WERI-Rb-1 (cell line): ENCODE results near the gene GPC5.
A peak's percentile ranks its signal among the peaks of the same experiment; 100 is the strongest.

Experiments used
- DNase-seq: peaks from one replicate; pipeline ENCODE4 v3.0.0-alpha.2; 2020
- H3K27ac ChIP-seq: fragments of 250-450 bp; sonication (Bioruptor Pico); 2 replicates; pipeline ENCODE4 v1.5.1; 2020; ENCODE audit warnings: mild to moderate bottlenecking, moderate library complexity
- H3K27me3 ChIP-seq: fragments of 250-450 bp; sonication (Bioruptor Pico); 2 replicates; pipeline ENCODE4 v1.5.1; 2021; ENCODE audit warnings: mild to moderate bottlenecking, low read depth, moderate library complexity; ENCODE audit not compliant: insufficient read depth, severe bottlenecking
- H3K36me3 ChIP-seq: fragments of 250-450 bp; sonication (Bioruptor Pico); 2 replicates; pipeline ENCODE4 v1.5.1; 2020; ENCODE audit warnings: mild to moderate bottlenecking, moderate library complexity
- H3K4me3 ChIP-seq: 2 replicates; pipeline ENCODE4 v1.5.1; 2011; ENCODE audit warnings: low read depth, mild to moderate bottlenecking, control low read depth, low read length
- H3K9me3 ChIP-seq: fragments of 250-450 bp; sonication (Bioruptor Pico); 2 replicates; pipeline ENCODE4 v1.5.1; 2021; ENCODE audit warnings: mild to moderate bottlenecking, moderate library complexity; ENCODE audit not compliant: severe bottlenecking
- TF ChIP-seq, protein P1 (sequence below): IDR thresholded peaks from 2 replicates; pipeline ENCODE4 v1.5.1; 2011; ENCODE audit warnings: low read depth, mild to moderate bottlenecking, control low read depth, inconsistent platforms, low read length

Gene GPC5

GRCh38 chr13:91817250-91817649 lies 418.8 kb downstream of the GPC5 start:
- TF ChIP-seq, protein P1, sequence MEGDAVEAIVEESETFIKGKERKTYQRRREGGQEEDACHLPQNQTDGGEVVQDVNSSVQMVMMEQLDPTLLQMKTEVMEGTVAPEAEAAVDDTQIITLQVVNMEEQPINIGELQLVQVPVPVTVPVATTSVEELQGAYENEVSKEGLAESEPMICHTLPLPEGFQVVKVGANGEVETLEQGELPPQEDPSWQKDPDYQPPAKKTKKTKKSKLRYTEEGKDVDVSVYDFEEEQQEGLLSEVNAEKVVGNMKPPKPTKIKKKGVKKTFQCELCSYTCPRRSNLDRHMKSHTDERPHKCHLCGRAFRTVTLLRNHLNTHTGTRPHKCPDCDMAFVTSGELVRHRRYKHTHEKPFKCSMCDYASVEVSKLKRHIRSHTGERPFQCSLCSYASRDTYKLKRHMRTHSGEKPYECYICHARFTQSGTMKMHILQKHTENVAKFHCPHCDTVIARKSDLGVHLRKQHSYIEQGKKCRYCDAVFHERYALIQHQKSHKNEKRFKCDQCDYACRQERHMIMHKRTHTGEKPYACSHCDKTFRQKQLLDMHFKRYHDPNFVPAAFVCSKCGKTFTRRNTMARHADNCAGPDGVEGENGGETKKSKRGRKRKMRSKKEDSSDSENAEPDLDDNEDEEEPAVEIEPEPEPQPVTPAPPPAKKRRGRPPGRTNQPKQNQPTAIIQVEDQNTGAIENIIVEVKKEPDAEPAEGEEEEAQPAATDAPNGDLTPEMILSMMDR, result peak; percentile 46; the same call in 1 of the 2 replicates
- Histone ChIP-seq H3K36me3 (no peaks in the 10 kb centered on the region), H3K4me3 (no peak overlapping the region), H3K27ac (no peak overlapping the region), H3K27me3 (no peaks in the 10 kb centered on the region), H3K9me3 (no peaks in the 10 kb centered on the region)
- DNase-seq, result peak; percentile 36

DNA sequence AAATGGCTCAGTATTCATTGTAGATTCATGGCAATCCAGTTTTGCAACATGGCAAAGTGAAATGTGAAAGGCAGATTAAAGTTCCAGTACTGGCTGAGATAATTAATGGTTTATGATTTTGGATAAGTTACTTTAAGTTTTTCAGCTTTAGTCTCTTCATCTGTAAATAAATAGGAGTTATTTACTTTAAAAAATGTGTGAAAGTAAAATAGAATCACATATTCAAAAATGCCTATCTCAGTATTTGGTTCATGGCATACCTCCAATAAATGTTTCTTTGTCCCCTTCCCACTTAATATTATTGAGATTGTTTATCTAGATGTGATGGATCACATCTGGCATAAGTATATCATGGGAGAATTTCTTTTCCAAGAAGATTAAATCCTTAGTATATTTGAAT lies 426.0 kb downstream of the GPC5 start:
- Histone ChIP-seq H3K36me3 (no peaks in the 10 kb centered on the region), H3K9me3 (peaks cover 4% of the 10 kb centered on the region), H3K27me3 (no peaks in the 10 kb centered on the region), H3K4me3 (no peak overlapping the region), H3K27ac (no peak overlapping the region)
- DNase-seq, result no peak
- TF ChIP-seq, protein P1, result no peak

DNA sequence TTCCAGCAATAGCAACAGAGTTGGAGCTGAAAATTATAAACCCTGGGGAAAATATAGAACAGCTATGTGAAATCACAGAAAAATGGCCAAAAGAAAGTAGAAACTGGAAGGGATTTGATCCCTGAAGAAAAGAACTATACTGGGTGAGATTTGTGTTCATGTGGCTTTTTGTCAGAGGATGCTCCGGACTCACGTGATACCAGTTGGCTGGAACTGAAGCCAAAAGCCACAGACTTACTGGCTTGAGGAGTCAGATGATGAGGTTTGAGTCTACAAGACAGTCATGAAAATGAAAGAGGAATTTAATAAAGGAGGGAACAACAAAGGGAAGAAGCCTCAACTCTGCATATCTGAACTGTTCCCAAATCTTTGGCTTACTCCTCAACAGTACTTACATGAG lies 427.1 kb downstream of the GPC5 start:
- TF ChIP-seq, protein P1, result no peak
- Histone ChIP-seq H3K27ac (no peak overlapping the region), H3K4me3 (no peak overlapping the region), H3K27me3 (no peaks in the 10 kb centered on the region), H3K9me3 (peaks cover 4% of the 10 kb centered on the region), H3K36me3 (no peaks in the 10 kb centered on the region)
- DNase-seq, result no peak

GRCh38 chr13:91836553-91836952 lies 438.1 kb downstream of the GPC5 start:
- no peaks in the 10 kb centered on the region for H3K36me3 ChIP-seq
- DNase-seq, result no peak
- no peak overlapping the region for H3K4me3 ChIP-seq
- peaks cover 14% of the 10 kb centered on the region for H3K9me3 ChIP-seq
- no peaks in the 10 kb centered on the region for H3K27me3 ChIP-seq
- TF ChIP-seq, protein P1, result no peak
- H3K27ac ChIP-seq, result no peak overlapping the region

DNA sequence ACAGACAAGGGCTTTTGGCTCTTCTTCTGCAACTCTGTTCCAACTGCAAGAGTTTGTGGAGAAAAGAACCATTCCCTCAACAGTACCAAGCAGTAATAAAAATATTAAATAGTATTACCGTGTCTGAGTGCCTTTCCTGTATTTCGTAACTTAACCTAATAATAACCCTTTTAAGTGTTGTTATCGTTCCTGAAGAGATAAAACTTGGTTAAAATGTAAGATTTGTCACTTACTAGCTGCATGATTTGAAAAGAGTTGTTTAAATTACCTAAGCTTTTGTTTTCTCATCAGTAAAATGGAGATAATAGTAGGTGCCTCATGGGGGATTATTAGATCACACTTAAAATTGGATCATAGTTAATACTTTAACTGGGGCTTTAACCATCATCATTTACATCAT lies 447.2 kb downstream of the GPC5 start:
- no peak for DNase-seq
- no peak overlapping the region for H3K4me3 ChIP-seq
- no peaks in the 10 kb centered on the region for H3K27me3 ChIP-seq
- H3K36me3 ChIP-seq, result no peaks in the 10 kb centered on the region
- no peaks in the 10 kb centered on the region for H3K9me3 ChIP-seq
- TF ChIP-seq, protein P1, result no peak
- no peak overlapping the region for H3K27ac ChIP-seq

DNA sequence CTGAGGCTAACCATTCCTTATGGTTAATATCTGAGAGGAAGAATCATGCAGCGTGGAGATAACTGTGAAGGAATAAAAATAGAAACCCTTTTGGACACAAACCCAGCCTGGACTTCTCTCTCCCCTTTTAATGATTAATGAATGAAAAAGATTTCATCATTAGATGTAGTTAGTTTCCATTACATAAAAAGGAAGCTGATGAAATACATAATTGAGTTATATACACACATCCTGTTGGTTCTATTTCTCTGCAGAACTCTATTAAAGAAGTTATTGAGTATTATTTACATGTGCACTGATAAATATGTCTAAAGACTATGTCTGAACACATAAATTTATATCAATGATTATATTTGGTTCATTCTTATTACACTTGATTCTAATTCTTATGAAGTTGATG lies 465.3 kb downstream of the GPC5 start:
- Histone ChIP-seq H3K4me3 (no peak overlapping the region), H3K27me3 (no peaks in the 10 kb centered on the region), H3K36me3 (no peaks in the 10 kb centered on the region), H3K27ac (no peak overlapping the region), H3K9me3 (no peaks in the 10 kb centered on the region)
- TF ChIP-seq, protein P1, result no peak
- no peak for DNase-seq
